Activated CD4-positive, alpha-beta T cell treated with anti-CD3 and anti-CD28 coated beads, Interleukin-2, amount 50 U/mL, for 24 hours (primary cell): ENCODE data around the gene PRKCSH.

Experiments
- DNase-seq, 2 donors: peaks; one replicate each; pipeline ENCODE4 v3.0.0-alpha.2; 2020; ENCODE audit warnings: low read depth in 1 of 2, low spot score in 1 of 2

The PRKCSH gene

GRCh38 chr19:11499220-11499726 is 63.8 kb downstream of the PRKCSH start:
- DNase-seq: no peak

DNA sequence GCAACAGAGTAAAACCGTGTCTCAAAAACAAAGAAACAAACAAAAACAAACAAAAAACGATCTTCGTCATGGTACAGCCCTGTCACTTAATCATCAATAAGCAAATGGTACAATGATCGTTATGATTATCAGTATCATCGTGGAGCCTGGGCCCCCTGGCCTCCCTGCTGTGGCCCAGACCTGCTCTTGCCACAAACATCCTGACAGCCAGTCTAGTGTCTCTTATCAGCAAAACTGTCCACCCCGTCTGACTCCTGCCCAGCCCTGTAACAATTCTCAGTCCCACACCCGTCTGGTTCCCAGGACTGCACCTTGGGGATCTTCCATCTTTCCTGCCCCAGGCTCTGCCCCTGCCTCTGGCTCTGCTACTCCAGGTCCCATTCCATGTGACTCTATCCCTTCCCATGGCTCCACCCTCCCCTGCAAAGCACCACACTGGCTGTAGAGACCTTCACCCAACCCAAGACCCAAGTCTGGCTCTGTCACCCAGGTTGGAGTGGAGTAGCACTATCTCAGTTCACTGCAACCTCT is 64.5 kb downstream of the PRKCSH start:
- no peak for DNase-seq
